ENCODE results near the gene SNX2.

SNX2 gene

GRCh38 chr5:122743261-122743660, 31.6 kb upstream of the SNX2 start:
- no peak overlapping the region for H3K27ac ChIP-seq
- TF ChIP-seq ZFX (IDR thresholded peaks at IDR 0.05) (no peak), CTCF (conservative IDR thresholded peaks at IDR 0.05) (no peak)

DNA sequence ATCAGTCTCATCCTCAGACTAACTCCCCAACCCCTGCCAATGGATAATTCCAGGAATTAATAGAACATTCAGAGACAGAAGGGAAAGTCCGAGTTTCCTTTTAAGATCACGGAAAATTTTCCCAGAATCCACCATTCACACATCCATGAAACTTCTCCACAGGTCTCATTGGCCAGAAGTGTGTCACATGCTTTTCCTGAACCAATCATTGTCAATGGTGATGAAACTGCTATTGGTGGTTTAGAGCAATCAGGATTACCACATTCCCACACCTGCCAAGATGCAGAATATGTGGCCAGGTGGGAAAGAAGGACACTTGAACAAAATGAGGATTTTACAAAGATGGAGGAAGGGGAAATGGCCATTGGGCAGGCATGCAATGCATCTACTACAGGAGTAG, 29.3 kb upstream of the SNX2 start:
- TF ChIP-seq ZFX (IDR thresholded peaks at IDR 0.05), result no peak
- TF ChIP-seq CTCF (conservative IDR thresholded peaks at IDR 0.05), result no peak
- H3K27ac ChIP-seq, result no peak overlapping the region

DNA sequence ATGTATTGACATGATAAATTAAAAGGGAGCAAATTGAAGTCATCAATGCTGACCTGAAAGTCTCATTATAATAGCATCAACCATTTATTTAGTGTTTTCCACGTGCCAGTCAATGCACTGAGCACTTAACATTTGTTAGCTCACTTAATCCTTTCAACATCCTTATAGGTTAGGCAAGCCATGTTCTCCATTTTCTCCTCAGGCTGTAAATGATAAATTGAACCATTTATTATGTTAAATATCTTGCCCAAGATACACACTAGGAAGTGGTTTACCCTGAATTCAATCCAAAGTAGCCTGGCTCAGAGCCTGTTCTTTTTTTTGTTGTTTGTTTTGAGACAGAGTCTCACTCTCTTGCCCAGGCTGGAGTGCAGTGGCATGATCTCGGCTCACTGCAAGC, 25.0 kb upstream of the SNX2 start:
- no peak overlapping the region for H3K27ac ChIP-seq
- no peak for TF ChIP-seq CTCF (conservative IDR thresholded peaks at IDR 0.05)
- TF ChIP-seq ZFX (IDR thresholded peaks at IDR 0.05), result no peak

- no peak overlapping the region for H3K27ac ChIP-seq
- TF ChIP-seq ZFX (IDR thresholded peaks at IDR 0.05) (no peak), CTCF (conservative IDR thresholded peaks at IDR 0.05) (no peak)
Observed at GRCh38 chr5:122751293-122751782, 23.5 kb upstream of the SNX2 start.

DNA sequence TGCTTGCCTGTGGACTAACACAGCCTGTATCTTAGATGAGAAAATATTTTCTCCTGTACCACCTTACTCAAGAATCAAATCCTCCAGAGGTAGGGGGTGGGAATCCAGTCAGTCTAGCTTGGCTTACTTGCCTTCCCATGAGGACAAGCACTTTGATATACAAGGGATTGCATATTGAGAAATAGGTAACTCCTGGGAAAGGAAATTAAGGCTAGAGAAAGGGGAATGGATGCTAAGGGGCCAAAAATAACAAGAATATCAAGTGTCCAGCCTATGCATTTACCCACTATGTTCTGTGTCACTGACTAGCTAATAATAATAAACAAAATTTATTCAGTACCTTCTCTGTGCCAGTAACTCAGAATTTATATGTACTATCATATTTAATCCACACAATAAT, 21.4 kb upstream of the SNX2 start:
- no peak for TF ChIP-seq ZFX (IDR thresholded peaks at IDR 0.05)
- no peak for TF ChIP-seq CTCF (conservative IDR thresholded peaks at IDR 0.05)
- H3K27ac ChIP-seq, result no peak overlapping the region

DNA sequence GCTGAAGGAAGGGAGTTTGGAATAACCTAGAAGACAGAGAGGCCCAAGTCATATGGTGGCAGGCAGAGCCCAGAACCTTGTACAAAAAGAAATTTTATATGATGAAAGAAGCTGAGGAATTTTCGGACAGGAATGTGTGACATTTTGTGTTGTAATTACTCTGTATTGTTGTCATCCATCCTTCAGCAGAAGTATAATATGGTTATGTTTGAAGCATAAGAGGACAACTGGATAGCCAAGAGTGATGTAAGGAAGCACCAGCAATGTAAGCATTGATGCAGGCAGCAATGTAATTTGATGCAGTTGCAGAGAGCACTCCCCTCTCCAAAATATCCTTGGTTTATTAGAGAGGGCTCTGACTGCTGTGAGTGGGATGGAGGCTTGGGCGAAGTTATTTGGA, 19.1 kb upstream of the SNX2 start:
- no peak overlapping the region for H3K27ac ChIP-seq
- TF ChIP-seq CTCF (conservative IDR thresholded peaks at IDR 0.05), result no peak

GRCh38 chr5:122756264-122756911, 18.5 kb upstream of the SNX2 start:
- TF ChIP-seq CTCF (conservative IDR thresholded peaks at IDR 0.05) (no peak), ZFX (IDR thresholded peaks at IDR 0.05) (no peak)
- no peak overlapping the region for H3K27ac ChIP-seq

Measured in C4-2B (cell line).